ENCODE results near the gene PDZD4.

The PDZD4 gene

DNA sequence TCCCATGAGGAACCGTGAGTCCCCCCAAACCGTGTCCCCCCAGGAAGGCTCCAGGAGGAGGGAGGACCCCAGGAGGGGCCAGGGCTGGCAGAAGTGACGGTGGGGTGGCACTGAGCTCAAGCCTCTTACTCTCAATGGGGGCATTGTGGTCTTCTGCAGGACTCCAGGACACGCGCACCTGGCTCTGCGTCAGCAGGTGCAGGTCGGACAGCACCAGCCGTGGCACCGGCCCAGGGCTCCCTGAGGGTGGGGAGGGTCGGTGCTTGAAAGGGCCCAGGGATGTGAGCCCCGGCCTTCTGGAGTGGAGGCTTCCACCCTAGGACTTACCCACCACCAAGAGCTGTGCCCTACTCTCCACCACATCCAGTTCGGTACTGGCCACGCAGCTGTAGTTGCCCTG, 37.3 kb upstream of the PDZD4 start:
- no peak for DNase-seq

DNA sequence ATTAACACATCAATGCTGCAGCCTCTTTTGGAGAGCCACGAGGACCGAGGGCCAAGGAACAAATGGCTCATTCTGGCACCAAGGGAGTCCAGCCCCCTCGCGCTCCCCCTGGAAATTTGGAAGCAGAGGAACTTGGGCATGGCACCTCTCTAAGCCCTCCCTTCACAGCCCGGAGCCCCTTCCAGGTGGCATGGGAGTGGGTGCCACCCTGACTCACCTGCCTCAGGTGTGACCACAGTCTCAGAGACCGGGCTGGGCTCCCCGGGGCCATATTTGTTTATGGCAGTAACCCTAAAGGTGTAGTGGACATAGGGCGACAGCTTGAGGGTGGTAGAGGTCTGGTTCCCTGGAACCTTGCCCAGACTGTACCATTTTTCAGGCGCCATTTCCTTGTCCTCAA, 36.8 kb upstream of the PDZD4 start:
- no peak for DNase-seq

DNA sequence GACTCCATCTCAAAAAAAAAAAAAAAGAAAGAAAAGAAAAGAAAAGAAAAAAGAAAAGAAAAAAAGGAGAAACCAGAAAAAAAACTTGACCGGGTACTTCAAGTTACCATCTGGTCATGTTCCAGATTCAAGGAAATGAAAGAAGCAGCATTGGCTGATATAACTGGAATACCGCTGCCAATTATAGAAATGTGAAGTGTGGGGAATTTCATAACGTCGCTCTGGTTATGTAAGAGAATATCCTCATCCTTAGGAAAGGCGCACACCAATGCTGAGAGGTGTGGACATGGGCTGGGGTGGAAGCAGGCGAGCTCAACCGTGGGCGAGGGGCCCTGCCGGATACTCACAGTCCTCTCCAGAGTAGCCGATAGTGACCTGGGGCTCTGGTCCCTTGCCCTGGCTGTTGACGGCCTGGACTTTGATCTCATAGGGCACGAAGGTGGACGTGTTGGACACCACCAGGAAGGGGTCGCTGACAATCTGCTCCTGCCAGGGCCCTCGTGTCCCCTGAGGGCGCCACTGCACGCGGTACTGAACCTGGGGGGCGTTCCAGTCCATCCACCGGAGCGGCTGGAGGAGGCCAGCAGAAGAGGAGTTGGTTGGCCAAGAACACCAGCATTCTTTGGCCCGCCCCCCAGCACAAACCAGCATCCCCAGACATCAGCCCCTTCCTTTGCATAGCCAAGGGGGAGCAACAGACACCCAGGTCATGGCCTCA, 36.1 kb upstream of the PDZD4 start:
- DNase-seq = no peak

DNA sequence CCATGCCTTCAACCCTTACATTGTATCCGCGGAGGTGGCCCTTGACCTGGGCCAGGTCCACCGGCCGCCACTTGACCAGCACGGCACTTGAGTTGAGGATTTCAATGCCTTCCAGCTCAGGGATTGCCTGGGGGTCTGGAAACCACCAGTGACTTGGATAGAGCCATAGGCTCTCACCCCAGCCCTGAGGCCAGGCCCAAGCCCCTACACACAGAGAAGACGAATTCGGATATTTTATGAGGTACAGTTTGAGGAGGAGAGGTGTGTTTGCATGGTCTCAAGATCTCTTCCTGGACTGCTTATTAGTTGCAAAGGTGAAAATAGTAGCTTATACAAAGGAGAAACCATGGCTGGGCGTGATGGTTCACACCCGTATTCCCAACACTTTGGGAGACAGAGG, 35.3 kb upstream of the PDZD4 start:
- no peak for DNase-seq

DNA sequence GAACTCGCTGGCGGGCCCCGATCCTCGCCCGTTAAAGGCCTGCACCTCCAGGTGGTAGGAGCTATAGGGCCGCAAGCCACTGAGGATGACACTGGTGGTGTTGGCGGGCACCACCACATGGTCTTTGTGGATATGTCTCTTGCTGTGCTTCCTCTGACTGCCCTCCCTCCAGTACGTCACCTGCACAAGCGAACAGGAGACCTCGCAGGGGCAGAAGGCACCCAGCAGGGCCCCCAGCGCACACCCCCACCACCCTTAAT, 34.9 kb upstream of the PDZD4 start:
- DNase-seq = no peak

DNA sequence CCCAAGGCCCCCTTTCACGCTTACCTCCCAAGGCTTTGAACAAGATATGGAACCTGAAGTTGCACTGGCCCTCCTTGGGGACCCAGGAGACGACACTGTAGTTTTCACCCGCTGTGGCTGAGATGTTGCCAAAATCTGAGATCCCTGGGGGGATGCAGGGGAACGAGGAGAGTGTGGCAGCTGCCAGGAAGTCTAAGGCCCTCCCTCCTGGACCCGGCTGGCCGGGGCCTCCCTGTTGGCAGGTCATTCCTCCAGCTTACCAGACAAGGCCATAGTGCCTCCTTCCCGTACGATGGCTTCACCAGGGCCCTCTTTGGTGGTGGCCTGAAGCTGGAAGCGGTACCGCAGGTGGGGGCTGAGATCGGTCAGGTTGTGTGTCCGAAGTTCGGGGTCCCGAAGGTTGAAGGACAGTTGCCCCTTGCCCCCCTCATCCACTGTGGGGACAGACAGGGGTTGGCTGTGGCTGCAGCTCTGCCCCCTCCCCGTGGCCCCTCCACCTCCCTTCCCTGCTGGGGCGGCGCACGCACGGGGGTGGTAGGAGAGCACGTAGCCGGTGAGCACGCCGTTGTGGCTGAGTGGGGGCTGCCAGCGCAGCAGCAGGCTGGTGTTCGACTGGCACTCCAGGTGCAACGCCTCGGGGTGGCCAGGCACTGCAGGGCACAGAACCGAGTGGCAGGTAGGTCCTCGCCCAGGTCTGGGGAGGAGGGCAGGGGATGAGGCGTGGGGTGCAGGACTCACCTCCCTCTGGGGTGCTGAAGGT, 34.4 kb upstream of the PDZD4 start:
- no peak for DNase-seq

DNA sequence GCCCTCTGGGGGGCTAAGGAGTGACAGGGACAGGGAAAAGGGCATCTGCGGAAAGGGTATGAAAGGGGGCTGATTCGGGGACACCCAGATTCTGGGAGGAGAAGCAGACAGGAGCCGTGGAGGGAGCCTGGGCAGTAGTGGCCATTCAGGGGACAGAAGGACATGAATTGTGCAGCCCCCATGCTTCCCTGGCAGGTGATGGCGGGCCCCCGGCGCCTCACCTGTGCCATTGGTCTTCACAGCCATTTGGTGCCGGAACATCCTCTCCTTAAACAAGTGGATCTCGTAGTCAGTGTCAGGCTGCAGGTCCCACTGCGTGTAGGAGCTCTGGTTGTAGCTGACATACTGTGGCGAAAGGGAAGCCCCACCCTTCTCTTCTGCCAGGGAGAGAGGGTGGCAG, 33.8 kb upstream of the PDZD4 start:
- no peak for DNase-seq

DNA sequence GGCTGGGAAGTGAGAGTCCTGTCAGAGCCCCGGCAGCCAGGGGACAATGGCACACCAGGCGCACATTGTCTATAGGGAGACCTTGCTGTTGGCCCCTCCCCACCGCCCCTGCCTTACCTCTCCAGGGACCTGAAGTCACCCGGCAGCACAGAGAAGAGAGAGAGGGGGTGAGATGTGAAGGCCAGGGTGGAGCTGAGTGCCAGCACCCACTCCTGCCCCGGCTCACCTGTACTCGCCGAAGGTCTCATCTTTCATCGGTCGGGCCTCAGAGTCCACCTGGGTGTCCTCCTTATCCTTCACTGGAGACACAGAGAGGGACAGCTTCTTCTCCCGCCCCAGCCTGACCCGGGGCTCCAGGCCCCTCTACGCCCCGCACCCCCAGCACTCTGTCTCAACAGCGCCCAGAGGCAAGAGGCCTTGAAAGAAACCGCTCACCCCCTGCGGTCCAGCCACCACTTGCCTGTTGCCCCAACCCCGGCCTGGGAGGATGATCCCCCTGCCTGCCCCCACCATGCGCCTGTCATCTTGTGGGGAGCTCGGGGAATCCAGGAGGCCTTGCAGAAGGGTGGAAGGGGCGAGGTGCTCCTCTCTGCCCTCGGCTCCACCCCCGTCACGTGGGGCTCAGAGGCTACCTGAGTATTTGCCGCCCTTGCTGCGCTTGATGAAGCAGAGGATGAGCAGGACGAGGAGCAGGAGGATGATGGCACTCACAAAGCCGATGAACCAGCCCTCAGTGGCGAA, 33.1 kb upstream of the PDZD4 start:
- no peak for DNase-seq

DNA sequence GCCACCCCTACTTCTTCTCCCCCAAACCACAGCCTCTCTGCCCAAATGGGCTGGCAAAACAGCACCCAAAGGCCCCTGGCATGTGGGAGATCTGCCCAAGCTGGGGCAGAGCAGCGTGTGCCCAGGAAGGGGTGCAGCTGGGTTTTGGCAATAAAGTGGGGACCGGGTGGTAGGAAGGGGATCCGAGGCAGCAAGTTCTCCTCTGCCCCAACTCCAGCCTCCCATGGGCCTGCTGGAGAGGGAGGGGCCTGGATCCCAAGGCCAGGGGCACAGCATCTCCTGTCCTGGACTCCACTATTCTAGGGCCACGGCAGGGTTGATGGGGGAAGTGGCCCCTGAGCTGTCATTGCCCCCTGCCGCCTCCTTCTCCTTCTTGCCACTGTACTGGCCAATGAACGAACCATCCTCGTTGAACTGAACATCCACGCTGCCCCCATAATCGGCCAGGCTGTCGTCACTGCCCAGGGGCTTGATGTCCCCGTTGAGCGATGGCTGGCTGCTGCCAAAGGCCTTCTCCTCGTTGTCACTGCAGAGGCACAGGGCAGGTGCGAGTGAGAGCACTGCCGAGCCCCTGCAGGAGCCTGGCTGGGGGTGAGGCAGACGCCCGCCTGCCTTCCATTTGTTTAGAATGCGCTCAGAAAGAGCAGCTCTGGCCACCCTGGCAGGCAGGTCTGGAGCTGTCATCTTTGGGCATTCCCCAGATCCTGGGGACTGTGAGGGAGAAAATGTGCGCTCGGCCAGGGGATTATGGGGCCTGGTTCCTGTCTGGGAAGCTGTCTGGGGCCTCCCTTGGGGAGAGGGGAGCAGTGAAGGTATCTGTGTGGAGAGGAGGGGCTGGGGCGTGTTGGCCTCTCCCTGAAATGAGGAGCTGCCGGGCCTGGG, 32.3 kb upstream of the PDZD4 start:
- DNase-seq = no peak

DNA sequence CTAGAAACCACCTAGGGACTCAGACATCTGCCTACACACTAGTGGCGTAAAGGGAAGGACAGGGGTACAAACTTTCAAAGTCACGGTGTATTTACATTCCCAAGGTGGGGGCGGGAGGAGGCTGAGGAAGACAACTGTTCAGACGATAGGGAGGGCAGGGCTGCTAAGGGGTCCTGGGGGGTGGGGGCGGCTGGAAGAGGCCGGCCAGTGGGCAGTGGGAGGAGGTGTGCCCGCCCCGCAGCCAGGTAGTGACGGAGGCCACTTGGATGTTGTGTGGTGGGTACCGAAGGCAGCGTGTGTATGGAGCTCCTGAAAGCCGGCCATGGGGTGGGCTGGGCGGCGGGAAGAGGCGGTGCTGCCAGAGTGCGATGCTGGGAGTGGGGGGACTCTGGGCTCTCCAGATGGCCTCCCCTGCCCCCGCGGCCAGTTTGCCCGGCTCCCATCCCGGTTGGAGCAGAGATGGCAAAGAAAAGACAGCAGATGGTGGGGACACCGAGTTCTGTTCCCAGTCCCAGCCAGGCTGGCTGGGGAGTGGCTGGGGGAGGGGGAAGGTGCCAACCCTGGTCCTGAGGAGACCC, 31.5 kb upstream of the PDZD4 start:
- no peak for DNase-seq

DNA sequence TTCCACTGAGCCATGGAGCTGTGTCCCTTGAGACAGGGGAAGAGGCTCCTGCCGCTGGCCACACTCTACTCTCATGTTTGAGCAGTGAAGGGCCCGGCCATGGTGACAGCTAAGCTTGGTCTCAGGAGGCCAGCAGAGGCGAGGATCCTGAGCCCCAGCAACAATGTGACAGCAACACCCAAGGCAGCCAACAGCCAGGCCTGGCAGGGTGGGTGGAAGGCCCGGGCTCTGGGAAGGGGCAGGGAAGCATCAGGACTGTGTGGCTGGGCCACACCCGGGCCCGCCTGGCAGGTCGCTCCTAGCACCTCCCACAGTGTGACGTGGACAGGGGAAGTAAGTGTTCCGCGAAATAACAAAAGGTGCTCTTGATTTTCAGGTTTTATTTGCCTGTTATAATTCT, 30.8 kb upstream of the PDZD4 start:
- DNase-seq = no peak

DNA sequence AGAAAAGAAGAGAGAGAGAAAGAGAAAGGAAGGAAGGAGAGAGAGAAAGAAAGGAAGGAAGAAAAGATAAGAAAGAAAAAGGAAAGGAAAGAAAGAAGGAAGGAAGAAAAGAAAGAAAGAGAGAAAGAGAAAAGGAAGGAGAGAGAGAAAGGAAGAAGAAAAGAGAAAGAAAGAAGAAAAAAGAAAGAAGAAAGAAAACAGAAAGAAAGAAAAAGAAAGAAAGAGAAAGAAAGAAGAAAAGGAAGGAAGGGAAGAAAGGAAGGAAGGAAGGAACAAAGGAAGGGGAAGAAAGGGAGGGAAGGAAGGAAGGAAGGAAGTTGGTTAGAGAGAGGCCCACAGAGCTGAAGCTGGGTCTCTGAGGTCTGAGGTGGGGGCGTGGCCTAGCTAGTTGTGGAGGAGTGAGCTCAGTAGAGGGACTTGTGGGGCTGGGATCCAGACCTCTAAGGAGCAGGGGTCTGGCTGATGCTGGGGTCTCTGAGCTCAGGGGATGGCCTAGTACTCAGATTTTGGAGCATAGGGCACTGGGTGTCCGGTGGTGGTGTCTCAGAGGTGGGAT, 27.1 kb upstream of the PDZD4 start:
- no peak for DNase-seq

DNA sequence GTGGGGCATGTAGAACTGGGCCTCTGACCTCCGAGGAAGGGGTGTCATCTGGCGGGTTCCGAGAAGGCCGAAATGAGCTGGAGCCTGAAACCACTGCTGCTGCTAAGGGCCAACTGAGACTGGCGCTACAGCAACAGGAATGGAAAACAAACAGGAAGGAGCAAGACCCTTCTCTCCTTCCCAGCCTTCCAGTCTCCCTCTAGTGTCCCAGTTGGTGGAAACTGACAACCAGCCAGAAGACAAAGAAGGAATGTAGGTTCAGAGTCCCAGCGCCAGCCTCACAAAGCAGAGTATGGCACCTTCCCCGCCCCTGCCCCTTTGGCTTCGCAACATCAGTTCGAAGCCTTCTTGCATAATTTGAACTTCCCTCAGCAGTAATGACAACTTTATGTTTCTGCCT, 24.4 kb upstream of the PDZD4 start:
- DNase-seq = no peak

DNA sequence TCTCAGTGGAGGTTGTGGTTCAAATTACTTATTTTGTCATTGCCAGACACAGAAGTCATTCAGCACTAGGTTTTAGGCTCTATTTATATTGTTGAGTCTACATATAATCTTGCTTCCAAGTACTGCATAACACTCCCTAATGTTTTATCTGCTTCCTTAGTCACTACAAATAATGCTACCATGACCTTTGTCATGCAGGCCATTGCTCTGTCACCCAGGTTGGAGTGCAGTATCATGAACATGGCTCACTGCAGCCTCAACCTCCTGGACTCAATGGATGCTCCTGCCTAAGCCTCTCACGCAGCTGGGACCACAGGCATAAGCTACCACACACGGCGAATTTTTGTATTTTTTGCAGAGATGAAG, 23.5 kb upstream of the PDZD4 start:
- no peak for DNase-seq

DNA sequence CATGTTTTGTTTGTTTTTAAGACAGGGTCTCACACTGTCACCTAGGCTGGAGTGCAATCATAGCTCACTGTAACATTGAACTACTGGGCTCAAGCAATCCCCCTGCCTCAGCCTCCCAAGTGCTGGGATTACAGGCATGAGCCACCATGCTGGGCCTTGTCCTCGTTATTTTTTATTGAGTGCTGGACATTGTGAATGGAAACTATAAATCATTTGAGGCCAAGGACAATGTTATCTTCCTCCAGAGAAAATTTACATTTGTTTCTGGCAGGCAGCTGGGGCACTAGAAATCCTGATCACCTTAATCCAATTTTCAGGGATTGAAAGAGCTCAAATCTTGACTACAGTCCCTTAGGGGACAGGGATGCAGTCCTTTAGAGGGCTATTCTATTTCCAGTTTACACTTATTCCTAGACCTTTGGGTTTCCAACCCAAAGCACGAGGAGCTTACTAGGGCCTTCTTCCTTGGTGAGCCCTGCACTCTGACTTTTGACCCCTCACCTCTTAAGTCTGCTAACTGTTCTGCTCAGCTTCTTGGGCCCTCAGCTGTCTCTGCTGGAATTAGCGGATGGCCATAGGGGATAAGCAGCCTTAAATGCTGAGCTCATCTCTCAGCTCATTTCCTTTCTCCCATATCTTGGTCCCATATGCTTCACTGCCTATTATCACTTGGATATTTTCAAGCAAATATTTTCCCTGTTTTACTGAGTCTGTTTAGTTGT, 23.0 kb upstream of the PDZD4 start:
- DNase-seq = no peak

DNA sequence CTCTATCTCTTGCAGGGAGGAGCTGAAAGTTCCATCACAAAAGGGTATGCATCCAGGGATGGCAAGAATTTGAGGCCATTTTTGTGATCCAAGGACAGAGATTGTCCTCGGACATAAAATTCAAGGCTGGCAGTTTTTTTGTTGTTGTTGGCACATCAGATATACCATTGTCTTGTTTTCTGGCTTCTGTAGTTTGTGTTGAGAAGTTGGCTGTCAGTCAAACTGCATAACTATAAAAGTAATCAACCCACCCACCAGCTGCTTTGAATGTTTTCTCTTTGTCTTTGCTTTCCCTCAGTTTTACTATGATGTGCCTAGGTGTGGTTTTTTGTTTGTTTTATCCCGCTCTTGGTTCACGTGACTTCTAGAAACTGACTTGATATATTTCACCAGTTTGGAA, 21.6 kb upstream of the PDZD4 start:
- no peak for DNase-seq

DNA sequence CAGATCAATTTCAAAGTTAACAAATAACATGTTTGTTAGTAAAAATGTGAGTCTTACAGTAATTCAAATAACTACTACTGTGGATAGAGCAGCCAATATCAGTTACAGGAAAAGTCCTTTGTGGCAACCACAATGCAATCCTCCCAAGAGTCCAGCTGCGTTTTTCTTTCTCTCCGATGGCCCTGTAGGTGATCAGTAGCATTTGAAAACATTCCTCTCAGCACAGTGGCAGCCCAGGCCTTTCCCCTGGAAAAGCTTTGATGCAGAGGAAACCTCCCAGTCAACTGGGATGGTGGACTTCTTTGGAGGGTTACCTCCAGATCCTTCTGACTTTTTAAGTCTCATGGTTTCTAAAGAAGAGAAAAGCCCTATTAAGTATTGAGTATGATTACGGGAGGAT, 18.0 kb upstream of the PDZD4 start:
- DNase-seq = no peak

DNA sequence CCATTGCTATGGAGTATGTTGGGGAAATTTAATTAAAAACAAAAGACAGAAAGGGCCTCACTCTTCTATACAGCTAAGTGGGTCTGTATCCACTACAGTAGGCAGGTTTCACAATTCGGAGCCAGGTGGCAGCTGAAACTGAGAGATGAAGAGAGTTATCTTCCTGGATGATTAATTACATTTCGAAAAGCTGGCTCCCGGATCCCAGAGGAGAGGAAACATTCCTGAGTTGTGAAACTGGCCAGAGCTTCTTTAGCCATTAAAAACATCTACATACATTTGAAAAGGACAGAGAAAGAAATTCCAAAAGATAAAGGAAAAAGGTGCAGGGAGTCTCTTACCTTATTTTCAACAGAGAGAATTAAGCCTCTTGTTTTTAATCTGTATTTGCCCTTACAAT, 15.5 kb upstream of the PDZD4 start:
- DNase-seq = no peak

DNA sequence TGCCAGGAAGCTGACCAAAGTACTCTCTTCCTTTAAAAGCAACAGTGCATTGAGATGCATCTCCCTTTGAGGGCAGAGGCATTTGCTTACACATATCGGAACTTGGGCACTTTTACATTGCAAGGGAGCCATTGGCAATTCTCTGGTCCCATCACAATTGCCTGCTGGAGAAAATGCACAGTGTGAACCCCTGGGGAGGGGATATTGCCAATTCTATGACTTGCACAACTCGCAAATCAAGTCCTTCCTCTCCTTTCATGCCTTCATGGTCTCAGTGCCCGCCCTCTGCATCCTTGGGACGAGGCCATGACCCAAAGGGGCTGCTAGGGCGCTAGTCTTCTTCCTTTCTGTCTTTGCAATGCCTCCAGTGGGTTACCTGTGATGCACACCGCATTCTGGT, 14.9 kb upstream of the PDZD4 start:
- DNase-seq = no peak

DNA sequence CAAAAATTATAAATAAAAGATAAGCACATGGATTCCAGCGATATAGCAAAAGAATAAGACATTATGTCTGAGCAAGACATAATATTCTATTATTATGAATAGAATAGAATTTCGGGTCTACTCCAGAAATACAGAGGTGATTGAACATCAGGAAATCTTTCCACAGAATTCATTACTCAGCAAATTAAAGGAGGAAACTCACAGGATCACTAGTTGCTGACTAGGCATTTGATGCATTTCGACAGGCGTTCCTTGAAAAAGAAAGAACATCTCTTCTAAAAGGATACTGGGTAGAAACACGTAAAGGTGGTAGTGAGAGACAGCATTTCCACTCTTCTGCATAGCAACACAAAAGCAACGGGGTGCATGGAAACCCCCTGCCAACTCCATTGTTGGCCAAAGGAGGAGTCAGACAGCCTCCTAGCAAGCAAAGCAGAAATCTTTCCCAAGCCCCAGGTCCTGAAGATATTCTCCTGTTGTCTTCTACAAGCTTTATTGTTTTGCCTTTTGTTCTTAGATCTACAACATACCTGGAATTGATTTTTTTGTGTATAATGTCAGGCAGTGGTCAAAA, 14.3 kb upstream of the PDZD4 start:
- no peak for DNase-seq

DNA sequence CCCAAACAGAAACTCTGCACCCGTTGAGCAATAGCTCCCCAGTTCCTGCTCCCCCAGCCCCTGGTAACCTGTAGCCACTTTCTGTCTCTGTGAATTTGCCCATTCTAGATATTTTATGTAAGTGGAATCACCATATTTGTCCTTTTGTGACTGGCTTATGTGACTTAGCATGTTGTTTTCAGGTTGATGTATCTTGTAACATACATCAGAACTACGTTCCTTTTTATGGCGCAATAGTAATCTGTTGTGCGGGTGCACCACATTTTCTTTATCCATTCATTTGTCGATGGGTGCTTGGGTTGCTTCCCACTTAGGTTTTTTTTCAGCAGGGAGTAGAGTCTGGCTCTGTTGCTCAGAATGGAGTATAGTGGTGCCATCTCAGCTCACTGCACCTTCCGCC, 6.6 kb upstream of the PDZD4 start:
- no peak for DNase-seq

DNA sequence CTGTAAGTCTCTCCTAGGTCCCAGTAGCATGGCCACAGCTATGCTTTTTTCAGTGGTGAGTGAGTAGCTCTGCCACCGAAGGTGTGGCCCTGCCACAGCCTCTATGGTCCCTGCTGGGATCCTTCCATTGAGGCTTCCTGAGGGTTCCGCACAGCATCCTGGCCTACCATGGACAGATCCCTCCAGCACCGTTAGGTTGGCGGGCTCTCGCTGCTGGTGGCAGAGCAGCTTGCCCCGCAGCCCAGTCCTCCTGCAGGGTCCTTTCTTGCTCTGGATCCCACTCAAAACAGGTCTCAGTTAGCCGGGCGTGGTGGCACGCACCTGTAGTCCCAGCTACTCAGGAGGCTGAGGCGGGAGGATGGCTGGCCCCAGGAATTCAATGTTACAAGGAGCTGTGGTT, 2.4 kb upstream of the PDZD4 start:
- no peak for DNase-seq

Measured in SHP77 treated with DMSO at 0.1 percent for 48 hours (cell line).